H9 (cell line): ENCODE measurements around the gene HSPA4. TPM values are rescaled to one million over a fixed set of nuclear protein-coding genes. Genes with fewer than 3 reads are reported as not detected.

Source experiments
- DNase-seq: peaks from one replicate; pipeline ENCODE4 v3.0.0-alpha.2; 2017
- H2AFZ ChIP-seq: one replicate; pipeline ENCODE4 v1.6.1; 2013; ENCODE audit warnings: mild to moderate bottlenecking, low read length, control low read depth, moderate library complexity
- H2AK5ac ChIP-seq: 2 replicates; pipeline ENCODE4 v1.6.1; 2013; ENCODE audit warnings: low read length, control low read depth, mixed read lengths; ENCODE audit not compliant: insufficient read length
- H2BK120ac ChIP-seq: one replicate; pipeline ENCODE4 v1.6.1; 2013; ENCODE audit warnings: low read depth, mild to moderate bottlenecking, low read length, control low read depth, inconsistent platforms; ENCODE audit not compliant: poor library complexity, severe bottlenecking
- H2BK12ac ChIP-seq: 2 replicates; pipeline ENCODE4 v1.6.1; 2013; ENCODE audit warnings: low read length, control low read depth, mixed read lengths, low read depth; ENCODE audit not compliant: insufficient read length
- H2BK15ac ChIP-seq: 2 replicates; pipeline ENCODE4 v1.6.1; 2013; ENCODE audit warnings: low read depth, low read length, control low read depth
- H2BK20ac ChIP-seq: one replicate; pipeline ENCODE4 v1.6.1; 2013; ENCODE audit warnings: low read depth, mild to moderate bottlenecking, low read length, control low read depth, inconsistent platforms; ENCODE audit not compliant: poor library complexity, severe bottlenecking
- H2BK5ac ChIP-seq: 2 replicates; pipeline ENCODE4 v1.6.1; 2013; ENCODE audit warnings: low read length, control low read depth, mixed read lengths; ENCODE audit not compliant: insufficient read length
- H3K14ac ChIP-seq: 2 replicates; pipeline ENCODE4 v1.6.1; 2013; ENCODE audit warnings: low read length, control low read depth; ENCODE audit not compliant: insufficient read depth
- H3K18ac ChIP-seq: 2 replicates; pipeline ENCODE4 v1.6.1; 2013; ENCODE audit warnings: low read depth, mild to moderate bottlenecking, mixed read lengths, low read length, control low read depth; ENCODE audit not compliant: insufficient read length
- H3K23ac ChIP-seq: 2 replicates; pipeline ENCODE4 v1.6.1; 2013; ENCODE audit warnings: low read length, control low read depth, mixed read lengths, low read depth; ENCODE audit not compliant: insufficient read length
- H3K23me2 ChIP-seq: 2 replicates; pipeline ENCODE4 v1.6.1; 2013; ENCODE audit warnings: low read depth, mild to moderate bottlenecking, mixed read lengths, low read length, control low read depth; ENCODE audit not compliant: insufficient read length, poor library complexity, severe bottlenecking
- H3K27ac ChIP-seq: 2 replicates; pipeline ENCODE4 v1.5.1; 2013; ENCODE audit warnings: low read length, control low read depth, mixed read lengths, low read depth; ENCODE audit not compliant: insufficient read length
- H3K27me3 ChIP-seq: 2 replicates; pipeline ENCODE4 v1.6.1; 2013; ENCODE audit warnings: low read length, control low read depth, inconsistent platforms; ENCODE audit not compliant: insufficient read depth
- H3K4ac ChIP-seq: 2 replicates; pipeline ENCODE4 v1.6.1; 2013; ENCODE audit warnings: low read depth, mild to moderate bottlenecking, control low read depth, inconsistent platforms, low read length, moderate library complexity
- H3K4me1 ChIP-seq: 2 replicates; pipeline ENCODE4 v1.6.1; 2013; ENCODE audit warnings: low read length, control low read depth, inconsistent platforms; ENCODE audit not compliant: insufficient read depth
- H3K4me2 ChIP-seq: 2 replicates; pipeline ENCODE4 v1.6.1; 2013; ENCODE audit warnings: low read length, control low read depth, mixed read lengths; ENCODE audit not compliant: insufficient read length, insufficient read depth
- H3K56ac ChIP-seq: 2 replicates; pipeline ENCODE4 v1.6.1; 2013; ENCODE audit warnings: low read depth, mild to moderate bottlenecking, mixed read lengths, low read length, control low read depth; ENCODE audit not compliant: insufficient read length
- H3K79me1 ChIP-seq: 2 replicates; pipeline ENCODE4 v1.6.1; 2013; ENCODE audit warnings: low read depth, mild to moderate bottlenecking, moderate library complexity, low read length, control low read depth, inconsistent platforms; ENCODE audit not compliant: insufficient read depth, poor library complexity, severe bottlenecking
- H3K79me2 ChIP-seq: 2 replicates; pipeline ENCODE4 v1.6.1; 2013; ENCODE audit warnings: low read length, control low read depth, inconsistent platforms; ENCODE audit not compliant: insufficient read depth
- H3K9ac ChIP-seq: 2 replicates; pipeline ENCODE4 v1.6.1; 2013; ENCODE audit warnings: low read length, control low read depth, mixed read lengths; ENCODE audit not compliant: insufficient read length; ENCODE audit errors: extremely low read depth
- H3K9me3 ChIP-seq: one replicate; pipeline ENCODE4 v1.6.1; 2013; ENCODE audit warnings: low read depth, low read length, inconsistent platforms; ENCODE audit not compliant: control insufficient read depth
- H3T11ph ChIP-seq: one replicate; pipeline ENCODE4 v1.6.1; 2013; ENCODE audit warnings: mild to moderate bottlenecking, low read length, control low read depth, inconsistent platforms
- H4K20me1 ChIP-seq: one replicate; pipeline ENCODE4 v1.6.1; 2013; ENCODE audit not compliant: control insufficient read depth, insufficient read length, insufficient read depth
- H4K5ac ChIP-seq: 2 replicates; pipeline ENCODE4 v1.6.1; 2013; ENCODE audit warnings: low read depth, mild to moderate bottlenecking, mixed read lengths, low read length, control low read depth; ENCODE audit not compliant: insufficient read length
- H4K8ac ChIP-seq: replicated peaks from 2 replicates; pipeline ENCODE4 v1.6.1; 2013; ENCODE audit warnings: low read length, control low read depth, mixed read lengths, low read depth; ENCODE audit not compliant: insufficient read length
- H4K91ac ChIP-seq: 2 replicates; pipeline ENCODE4 v1.6.1; 2013; ENCODE audit warnings: low read depth, mild to moderate bottlenecking, moderate library complexity, mixed read lengths, low read length, control low read depth; ENCODE audit not compliant: insufficient read length
- H3K27ac Mint-ChIP-seq, 3 experiments: 2 replicates in 2 of 3; 3 replicates in 1 of 3; pipeline ENCODE4 v1.8.0; 2020 to 2021; ENCODE audit warnings: mixed read lengths in 3 of 3, mild to moderate bottlenecking in 1 of 3, moderate library complexity in 1 of 3
- H3K27me3 Mint-ChIP-seq: 2 replicates; pipeline ENCODE4 v1.8.0; 2021; ENCODE audit warnings: low read depth, mild to moderate bottlenecking, moderate library complexity, mixed read lengths
- H3K36me3 Mint-ChIP-seq, 3 experiments: 2 replicates in 2 of 3; 3 replicates in 1 of 3; pipeline ENCODE4 v1.8.0; 2020 to 2021; ENCODE audit warnings: low read depth in 3 of 3, mixed read lengths in 3 of 3; ENCODE audit not compliant: insufficient read depth in 1 of 3
- H3K4me1 Mint-ChIP-seq, 2 experiments: 2 replicates each; pipeline ENCODE4 v1.8.0; 2020; ENCODE audit warnings: mixed read lengths in 2 of 2
- H3K4me3 Mint-ChIP-seq, 2 experiments: 2 replicates in 1 of 2; 3 replicates in 1 of 2; pipeline ENCODE4 v1.8.0; 2020 to 2021; ENCODE audit warnings: mild to moderate bottlenecking in 2 of 2, mixed read lengths in 2 of 2, moderate library complexity in 1 of 2
- H3K9me3 Mint-ChIP-seq, 2 experiments: 2 replicates in 1 of 2; 3 replicates in 1 of 2; pipeline ENCODE4 v1.8.0; 2020; ENCODE audit warnings: mild to moderate bottlenecking in 2 of 2, mixed read lengths in 2 of 2, moderate library complexity in 1 of 2
- CTCF ChIP-seq: fragments of 200-600 bp; sonication (generic); conservative IDR thresholded peaks from 3 replicates; pipeline ENCODE4 v1.8.0; 2021; ENCODE audit warnings: antibody characterized with exemption, mild to moderate bottlenecking
- WGBS: extraction: QIAGEN DNeasy Blood & Tissue Kit; methylation state at CpG from one replicate; pipeline ENCODE4 v1.1.7; 2013; ENCODE audit warnings: missing lambda C conversion rate, low lambda C conversion rate, mixed read lengths; ENCODE audit not compliant: insufficient read length; ENCODE audit errors: extremely low coverage; 5-methylcytosine and 5-hydroxymethylcytosine counted together
- total RNA-seq: library from RNA; stranded (reverse); gene quantifications from 2 replicates; pipeline ENCODE4 v1.2.1, GENCODE V29; 2021

The HSPA4 gene
- total RNA-seq, 1 experiment from 2014 or later, result 293 TPM

GRCh38 chr5:133086366-133086875 lies 34.6 kb downstream of the HSPA4 start:
- DNase-seq, result no peak
- Histone ChIP-seq H4K20me1 (no peaks in the 10 kb centered on the region), H3K56ac (no peak overlapping the region), H2BK15ac (no peak overlapping the region), H3K23me2 (no peaks in the 10 kb centered on the region), H2BK20ac (no peak overlapping the region), H3T11ph (no peak overlapping the region), H2BK5ac (no peak overlapping the region), H3K79me1 (peaks cover 20% of the 10 kb centered on the region), H3K18ac (no peak overlapping the region), H2AK5ac (no peak overlapping the region), H2BK120ac (no peak overlapping the region), H3K4ac (no peak overlapping the region), H2AFZ (no peak overlapping the region), H2BK12ac (no peak overlapping the region), H3K4me2 (no peak overlapping the region), H4K91ac (no peak overlapping the region), H3K9ac (no peak overlapping the region), H4K5ac (no peak overlapping the region), H3K14ac (no peak overlapping the region), H3K79me2 (peaks cover 8% of the 10 kb centered on the region; the same call in 1 of the 2 replicates), H3K23ac (no peak overlapping the region), H3K27me3 (no peaks in the 10 kb centered on the region), H3K4me1 (no peaks in the 10 kb centered on the region), H3K27ac (no peak overlapping the region), H3K9me3 (no peaks in the 10 kb centered on the region), H4K8ac (no peak overlapping the region)
- Mint-ChIP-seq H3K36me3 (peaks cover 54 to 80% (median 76%) of the 10 kb centered on the region in 3 experiments; a peak in 6 of 7 replicates), H3K9me3 (no peaks in the 10 kb centered on the region), H3K27ac (peak overlapping the region in 2 of 3 experiments; percentile 7 to 34; a peak in 1 of 7 replicates), H3K4me1 (peaks cover 3% of the 10 kb centered on the region in 2 experiments; a peak in 2 of 4 replicates), H3K27me3 (no peaks in the 10 kb centered on the region), H3K4me3 (no peak overlapping the region)
- no CpG with 5 or more reads among the region's 4 CpGs for WGBS
- TF ChIP-seq CTCF, result no peak
